Measurements from ENCODE around the gene TBX21.

GRCh38 chr17:47703671-47704070 is 29.4 kb upstream of the TBX21 start:
- no peak for TF ChIP-seq CTCF (IDR thresholded peaks at IDR 0.05; ENCODE audit: poor library complexity, severe bottlenecking)
- TF ChIP-seq RAD21 (conservative IDR thresholded peaks at IDR 0.05) = no peak
- TF ChIP-seq POLR2AphosphoS5 (IDR thresholded peaks at IDR 0.05) = no peak
- TF ChIP-seq REST (IDR thresholded peaks at IDR 0.05; ENCODE audit: borderline replicate concordance) = no peak
- TF ChIP-seq EZH2 (IDR thresholded peaks at IDR 0.05; ENCODE audit: borderline replicate concordance, insufficient read depth, low read length, poor library complexity, severe bottlenecking) = no peak
- no peak for TF ChIP-seq MXI1 (conservative IDR thresholded peaks at IDR 0.05; ENCODE audit: poor library complexity, severe bottlenecking)
